Measurements from ENCODE around the gene IFTAP.

- no peak for TF ChIP-seq POLR2A (IDR thresholded peaks at IDR 0.05)
- TF ChIP-seq CTCF (IDR thresholded peaks at IDR 0.05): no peak
Measured at GRCh38 chr11:36703055-36703404, 108.7 kb downstream of the IFTAP start.

Measured in ovary (tissue), 3 donors.